Sigmoid colon (tissue), 4 donors: ENCODE data around the gene CABP2.

Source experiments
- CTCF ChIP-seq, 4 experiments: fragments of 450-650 bp in 3 of 4; fragments of 200-600 bp in 1 of 4; IDR thresholded peaks; one replicate each; pipeline ENCODE4 v1.5.1; 2016 to 2019; ENCODE audit warnings: antibody characterized with exemption in 4 of 4, mild to moderate bottlenecking in 3 of 4, moderate library complexity in 2 of 4
- EP300 ChIP-seq, 4 donors: sonication (generic); formaldehyde crosslinking; IDR thresholded peaks; one replicate each; pipeline ENCODE4 v1.6.1; 2017; ENCODE audit warnings: antibody characterized with exemption in 4 of 4
- POLR2A ChIP-seq, 2 donors: fragments of 450-650 bp; IDR thresholded peaks; one replicate each; pipeline ENCODE4 v1.6.1; 2016; ENCODE audit warnings: antibody characterized with exemption in 2 of 2, mild to moderate bottlenecking in 2 of 2, moderate library complexity in 2 of 2
- POLR2AphosphoS5 ChIP-seq, 4 donors: sonication (generic); formaldehyde crosslinking; IDR thresholded peaks; one replicate each; pipeline ENCODE4 v1.6.1; 2017; ENCODE audit warnings: antibody characterized with exemption in 4 of 4

- TF ChIP-seq POLR2A (IDR thresholded peaks at IDR 0.05) = no peak
- no peak for TF ChIP-seq CTCF (IDR thresholded peaks at IDR 0.05)
- no peak for TF ChIP-seq POLR2AphosphoS5 (IDR thresholded peaks at IDR 0.05)
- TF ChIP-seq EP300 (IDR thresholded peaks at IDR 0.05) = no peak
These were observed 30.3 kb downstream of the CABP2 start for GRCh38 chr11:67492801-67493547.
